Liver (tissue), 9 donors: ENCODE data around the gene KRCC1. TPM values are rescaled to one million over a fixed set of nuclear protein-coding genes. Genes with fewer than 3 reads are reported as not detected.

Source experiments
- DNase-seq: peaks from one replicate; pipeline ENCODE4 v3.0.0-alpha.2; 2017; ENCODE audit warnings: low spot score
- H3K27ac ChIP-seq, 2 donors: one replicate each; pipeline ENCODE4 v1.7.0; 2013; ENCODE audit warnings: inconsistent platforms in 2 of 2, low read length in 2 of 2, control low read depth in 1 of 2, low read depth in 1 of 2, mild to moderate bottlenecking in 1 of 2
- H3K27me3 ChIP-seq, 4 donors: one replicate each; pipeline versions ENCODE4 v1.6.1 to v1.7.0; 2013; ENCODE audit warnings: low read length in 3 of 4, inconsistent platforms in 1 of 4, mild to moderate bottlenecking in 1 of 4, moderate library complexity in 1 of 4; ENCODE audit not compliant: control insufficient read depth in 4 of 4, insufficient read depth in 4 of 4
- H3K36me3 ChIP-seq, 4 donors: one replicate each; pipeline versions ENCODE4 v1.6.1 to v1.7.0; 2013; ENCODE audit warnings: low read length in 3 of 4, mild to moderate bottlenecking in 3 of 4, low read depth in 1 of 4, moderate library complexity in 1 of 4; ENCODE audit not compliant: control insufficient read depth in 4 of 4, insufficient read depth in 3 of 4
- H3K4me1 ChIP-seq, 4 donors: one replicate each; pipeline versions ENCODE4 v1.6.1 to v1.7.0; 2013; ENCODE audit warnings: low read length in 3 of 4, mild to moderate bottlenecking in 3 of 4, moderate library complexity in 1 of 4; ENCODE audit not compliant: control insufficient read depth in 4 of 4, insufficient read depth in 4 of 4
- H3K4me3 ChIP-seq, 3 donors: one replicate each; pipeline versions ENCODE4 v1.6.1 to v1.7.0; 2013; ENCODE audit warnings: low read length in 3 of 3, control low read depth in 1 of 3, low read depth in 1 of 3, mild to moderate bottlenecking in 1 of 3
- H3K9ac ChIP-seq, 2 donors: one replicate each; pipeline ENCODE4 v1.7.0; 2013; ENCODE audit warnings: low read length in 2 of 2, mild to moderate bottlenecking in 2 of 2, moderate library complexity in 2 of 2, control low read depth in 1 of 2, low read depth in 1 of 2
- H3K9me3 ChIP-seq, 4 donors: one replicate each; pipeline versions ENCODE4 v1.6.1 to v1.7.0; 2013; ENCODE audit warnings: low read length in 3 of 4; ENCODE audit not compliant: control insufficient read depth in 4 of 4
- EGR1 ChIP-seq, 2 donors: IDR thresholded peaks; 2 replicates each; pipeline ENCODE4 v1.6.1; 2016 to 2018; ENCODE audit warnings: antibody characterized with exemption in 2 of 2, low read depth in 2 of 2
- FOXA1 ChIP-seq: IDR thresholded peaks from 2 replicates; pipeline ENCODE4 v1.6.1; 2016; ENCODE audit warnings: antibody characterized with exemption
- FOXA2 ChIP-seq: IDR thresholded peaks from 2 replicates; pipeline ENCODE4 v1.6.1; 2016; ENCODE audit warnings: antibody characterized with exemption
- GABPA ChIP-seq, 2 donors: IDR thresholded peaks in 1 of 2; conservative IDR thresholded peaks in 1 of 2; 2 replicates each; pipeline ENCODE4 v1.6.1; 2016; ENCODE audit warnings: antibody characterized with exemption in 2 of 2, mild to moderate bottlenecking in 1 of 2, moderate library complexity in 1 of 2
- HNF4A ChIP-seq, 2 donors: conservative IDR thresholded peaks; 2 replicates each; pipeline ENCODE4 v1.6.1; 2016; ENCODE audit warnings: antibody characterized with exemption in 2 of 2, mild to moderate bottlenecking in 2 of 2
- HNF4G ChIP-seq: IDR thresholded peaks from 2 replicates; pipeline ENCODE4 v1.6.1; 2016; ENCODE audit warnings: antibody characterized with exemption
- JUND ChIP-seq, 2 donors: IDR thresholded peaks; 2 replicates each; pipeline ENCODE4 v1.6.1; 2016; ENCODE audit warnings: antibody characterized with exemption in 2 of 2
- NR2F2 ChIP-seq: IDR thresholded peaks from 2 replicates; pipeline ENCODE4 v1.6.1; 2016; ENCODE audit warnings: antibody characterized with exemption
- RAD21 ChIP-seq, 2 donors: IDR thresholded peaks; 2 replicates each; pipeline ENCODE4 v1.6.1; 2016; ENCODE audit warnings: antibody characterized with exemption in 2 of 2, mild to moderate bottlenecking in 2 of 2
- RXRA ChIP-seq, 2 donors: IDR thresholded peaks; 2 replicates each; pipeline ENCODE4 v1.6.1; 2017 to 2018; ENCODE audit warnings: antibody characterized with exemption in 2 of 2, mild to moderate bottlenecking in 1 of 2
- SP1 ChIP-seq: IDR thresholded peaks from 2 replicates; pipeline ENCODE4 v1.6.1; 2018; ENCODE audit warnings: antibody characterized with exemption, mild to moderate bottlenecking
- TAF1 ChIP-seq: conservative IDR thresholded peaks from 2 replicates; pipeline ENCODE4 v1.6.1; 2016; ENCODE audit warnings: antibody characterized with exemption, mild to moderate bottlenecking
- YY1 ChIP-seq: IDR thresholded peaks from 2 replicates; pipeline ENCODE4 v1.6.1; 2016; ENCODE audit warnings: antibody characterized with exemption, mild to moderate bottlenecking
- WGBS: extraction: QIAGEN DNeasy Blood & Tissue Kit; methylation state at CpG from one replicate; pipeline ENCODE4 v1.1.7; 2013; 5-methylcytosine and 5-hydroxymethylcytosine counted together
- polyA plus RNA-seq, 2 donors: library from polyadenylated mRNA; stranded (reverse) in 1 of 2; unstranded in 1 of 2; fragments of 200-250 nt in 1 of 2; fragments of >200 nt in 1 of 2; fragmentation: Nextera tagmentation in 1 of 2; extraction: Ambion mirVana in 1 of 2; gene quantifications; one replicate each; pipeline versions ENCODE4 v1.2.1 to v1.2.3, GENCODE V29; 2013 to 2015
- total RNA-seq, 2 donors: library from RNA; depleted of rRNA; stranded (reverse); fragments of >200 nt; gene quantifications; one replicate each; pipeline ENCODE4 v1.2.3, GENCODE V29; 2014
- TF ChIP-seq, protein P1 (sequence below): IDR thresholded peaks from 2 replicates; pipeline ENCODE4 v1.6.1; 2016; ENCODE audit warnings: antibody characterized with exemption
- TF ChIP-seq, protein P2 (sequence below): IDR thresholded peaks from 2 replicates; pipeline ENCODE4 v1.6.1; 2016; ENCODE audit warnings: antibody characterized with exemption
- TF ChIP-seq, protein P3 (sequence below): IDR thresholded peaks from 2 replicates; pipeline ENCODE4 v1.6.1; 2016; ENCODE audit warnings: antibody characterized with exemption
- TF ChIP-seq, protein P4 (sequence below): fragments of 150-350 bp; IDR thresholded peaks from 2 replicates; pipeline ENCODE4 v1.5.1; 2017; ENCODE audit warnings: improper control_type of control experiment, low read depth, low read length; ENCODE audit not compliant: missing input control
- TF ChIP-seq, protein P5 (sequence below): IDR thresholded peaks from 2 replicates; pipeline ENCODE4 v1.6.1; 2016; ENCODE audit warnings: antibody characterized with exemption, mild to moderate bottlenecking
- donor health status: healthy.
- donor health status: healthy.
- donor health status: healthy.
- donor health status: healthy.
- donor health status: healthy.

Gene KRCC1
- total and polyA plus RNA-seq, 4 donors = 7.0 to 14.8 (median 11.5) TPM

DNA sequence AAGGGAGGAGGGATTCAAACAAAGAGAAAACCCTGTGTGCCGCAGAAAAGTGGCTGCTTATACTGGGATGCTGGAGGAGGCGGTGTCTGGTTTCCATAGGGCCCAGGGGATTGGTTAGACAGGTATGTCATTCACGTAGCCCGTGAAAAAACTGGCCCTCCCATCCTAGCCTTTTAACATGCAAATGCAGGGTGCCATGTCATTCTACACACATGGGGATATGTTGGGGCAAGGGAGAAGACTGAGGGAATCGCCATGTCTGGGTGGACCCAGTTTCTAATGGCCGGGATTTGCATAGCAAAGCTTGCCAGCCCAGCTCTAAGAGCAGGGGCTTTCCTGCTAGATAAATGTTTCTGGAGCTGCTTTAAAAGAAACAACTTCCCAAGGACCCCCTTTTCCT, 31.1 kb downstream of the KRCC1 start:
- Histone ChIP-seq H3K9me3 (no peaks in the 10 kb centered on the region), H3K4me1 (no peaks in the 10 kb centered on the region), H3K4me3 (no peak overlapping the region), H3K27me3 (no peaks in the 10 kb centered on the region), H3K27ac (no peak overlapping the region), H3K9ac (no peak overlapping the region), H3K36me3 (peaks cover 2 to 13% (median 6%) of the 10 kb centered on the region in 4 donors)
- no peak for DNase-seq
- 85% methylated on average over 6 of the region's 6 CpGs for WGBS
- TF ChIP-seq HNF4G (no peak), FOXA1 (no peak), JUND (IDR thresholded peaks at IDR 0.05) (no peak), HNF4A (conservative IDR thresholded peaks at IDR 0.05) (no peak), FOXA2 (no peak), YY1 (no peak), SP1 (no peak), RXRA (IDR thresholded peaks at IDR 0.05) (no peak), NR2F2 (no peak), GABPA (IDR thresholded peaks at IDR 0.05 in 1 of 2, conservative IDR thresholded peaks at IDR 0.05 in 1 of 2) (no peak)
- TF ChIP-seq, protein P1, sequence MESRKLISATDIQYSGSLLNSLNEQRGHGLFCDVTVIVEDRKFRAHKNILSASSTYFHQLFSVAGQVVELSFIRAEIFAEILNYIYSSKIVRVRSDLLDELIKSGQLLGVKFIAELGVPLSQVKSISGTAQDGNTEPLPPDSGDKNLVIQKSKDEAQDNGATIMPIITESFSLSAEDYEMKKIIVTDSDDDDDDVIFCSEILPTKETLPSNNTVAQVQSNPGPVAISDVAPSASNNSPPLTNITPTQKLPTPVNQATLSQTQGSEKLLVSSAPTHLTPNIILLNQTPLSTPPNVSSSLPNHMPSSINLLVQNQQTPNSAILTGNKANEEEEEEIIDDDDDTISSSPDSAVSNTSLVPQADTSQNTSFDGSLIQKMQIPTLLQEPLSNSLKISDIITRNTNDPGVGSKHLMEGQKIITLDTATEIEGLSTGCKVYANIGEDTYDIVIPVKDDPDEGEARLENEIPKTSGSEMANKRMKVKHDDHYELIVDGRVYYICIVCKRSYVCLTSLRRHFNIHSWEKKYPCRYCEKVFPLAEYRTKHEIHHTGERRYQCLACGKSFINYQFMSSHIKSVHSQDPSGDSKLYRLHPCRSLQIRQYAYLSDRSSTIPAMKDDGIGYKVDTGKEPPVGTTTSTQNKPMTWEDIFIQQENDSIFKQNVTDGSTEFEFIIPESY = no peak
- TF ChIP-seq, protein P2, sequence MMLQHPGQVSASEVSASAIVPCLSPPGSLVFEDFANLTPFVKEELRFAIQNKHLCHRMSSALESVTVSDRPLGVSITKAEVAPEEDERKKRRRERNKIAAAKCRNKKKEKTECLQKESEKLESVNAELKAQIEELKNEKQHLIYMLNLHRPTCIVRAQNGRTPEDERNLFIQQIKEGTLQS = no peak

DNA sequence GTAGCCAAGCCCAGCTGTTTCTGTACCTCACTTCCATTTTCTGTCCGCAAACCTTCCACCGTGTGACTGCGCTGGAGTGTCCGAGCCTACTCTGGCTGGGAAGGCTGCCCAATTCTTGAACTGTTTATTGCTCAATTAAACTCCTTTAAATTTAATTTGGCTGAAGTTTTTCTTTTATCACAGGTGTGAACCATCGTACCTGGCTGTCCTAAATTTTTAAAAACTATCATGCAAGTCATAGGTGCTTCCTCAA, 33.0 kb downstream of the KRCC1 start:
- Histone ChIP-seq H3K9me3 (no peaks in the 10 kb centered on the region), H3K9ac (no peak overlapping the region), H3K36me3 (peaks cover 0 to 2% (median 0%) of the 10 kb centered on the region in 4 donors), H3K27ac (no peak overlapping the region), H3K27me3 (no peaks in the 10 kb centered on the region), H3K4me1 (peaks cover 0 to 8% (median 2%) of the 10 kb centered on the region in 4 donors), H3K4me3 (no peak overlapping the region)
- DNase-seq = no peak
- TF ChIP-seq TAF1 (no peak), GABPA (IDR thresholded peaks at IDR 0.05 in 1 of 2, conservative IDR thresholded peaks at IDR 0.05 in 1 of 2) (no peak), NR2F2 (no peak), HNF4A (conservative IDR thresholded peaks at IDR 0.05) (no peak), FOXA2 (no peak), EGR1 (IDR thresholded peaks at IDR 0.05; ENCODE audit: low read depth in 2 of 2) (no peak), FOXA1 (no peak), SP1 (no peak), JUND (IDR thresholded peaks at IDR 0.05) (no peak), YY1 (no peak), RXRA (IDR thresholded peaks at IDR 0.05) (no peak), HNF4G (no peak), RAD21 (IDR thresholded peaks at IDR 0.05) (no peak)
- TF ChIP-seq, protein P3, sequence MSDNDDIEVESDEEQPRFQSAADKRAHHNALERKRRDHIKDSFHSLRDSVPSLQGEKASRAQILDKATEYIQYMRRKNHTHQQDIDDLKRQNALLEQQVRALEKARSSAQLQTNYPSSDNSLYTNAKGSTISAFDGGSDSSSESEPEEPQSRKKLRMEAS = no peak
- TF ChIP-seq, protein P1 = no peak
- TF ChIP-seq, protein P4, sequence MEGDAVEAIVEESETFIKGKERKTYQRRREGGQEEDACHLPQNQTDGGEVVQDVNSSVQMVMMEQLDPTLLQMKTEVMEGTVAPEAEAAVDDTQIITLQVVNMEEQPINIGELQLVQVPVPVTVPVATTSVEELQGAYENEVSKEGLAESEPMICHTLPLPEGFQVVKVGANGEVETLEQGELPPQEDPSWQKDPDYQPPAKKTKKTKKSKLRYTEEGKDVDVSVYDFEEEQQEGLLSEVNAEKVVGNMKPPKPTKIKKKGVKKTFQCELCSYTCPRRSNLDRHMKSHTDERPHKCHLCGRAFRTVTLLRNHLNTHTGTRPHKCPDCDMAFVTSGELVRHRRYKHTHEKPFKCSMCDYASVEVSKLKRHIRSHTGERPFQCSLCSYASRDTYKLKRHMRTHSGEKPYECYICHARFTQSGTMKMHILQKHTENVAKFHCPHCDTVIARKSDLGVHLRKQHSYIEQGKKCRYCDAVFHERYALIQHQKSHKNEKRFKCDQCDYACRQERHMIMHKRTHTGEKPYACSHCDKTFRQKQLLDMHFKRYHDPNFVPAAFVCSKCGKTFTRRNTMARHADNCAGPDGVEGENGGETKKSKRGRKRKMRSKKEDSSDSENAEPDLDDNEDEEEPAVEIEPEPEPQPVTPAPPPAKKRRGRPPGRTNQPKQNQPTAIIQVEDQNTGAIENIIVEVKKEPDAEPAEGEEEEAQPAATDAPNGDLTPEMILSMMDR = no peak
- TF ChIP-seq, protein P5, sequence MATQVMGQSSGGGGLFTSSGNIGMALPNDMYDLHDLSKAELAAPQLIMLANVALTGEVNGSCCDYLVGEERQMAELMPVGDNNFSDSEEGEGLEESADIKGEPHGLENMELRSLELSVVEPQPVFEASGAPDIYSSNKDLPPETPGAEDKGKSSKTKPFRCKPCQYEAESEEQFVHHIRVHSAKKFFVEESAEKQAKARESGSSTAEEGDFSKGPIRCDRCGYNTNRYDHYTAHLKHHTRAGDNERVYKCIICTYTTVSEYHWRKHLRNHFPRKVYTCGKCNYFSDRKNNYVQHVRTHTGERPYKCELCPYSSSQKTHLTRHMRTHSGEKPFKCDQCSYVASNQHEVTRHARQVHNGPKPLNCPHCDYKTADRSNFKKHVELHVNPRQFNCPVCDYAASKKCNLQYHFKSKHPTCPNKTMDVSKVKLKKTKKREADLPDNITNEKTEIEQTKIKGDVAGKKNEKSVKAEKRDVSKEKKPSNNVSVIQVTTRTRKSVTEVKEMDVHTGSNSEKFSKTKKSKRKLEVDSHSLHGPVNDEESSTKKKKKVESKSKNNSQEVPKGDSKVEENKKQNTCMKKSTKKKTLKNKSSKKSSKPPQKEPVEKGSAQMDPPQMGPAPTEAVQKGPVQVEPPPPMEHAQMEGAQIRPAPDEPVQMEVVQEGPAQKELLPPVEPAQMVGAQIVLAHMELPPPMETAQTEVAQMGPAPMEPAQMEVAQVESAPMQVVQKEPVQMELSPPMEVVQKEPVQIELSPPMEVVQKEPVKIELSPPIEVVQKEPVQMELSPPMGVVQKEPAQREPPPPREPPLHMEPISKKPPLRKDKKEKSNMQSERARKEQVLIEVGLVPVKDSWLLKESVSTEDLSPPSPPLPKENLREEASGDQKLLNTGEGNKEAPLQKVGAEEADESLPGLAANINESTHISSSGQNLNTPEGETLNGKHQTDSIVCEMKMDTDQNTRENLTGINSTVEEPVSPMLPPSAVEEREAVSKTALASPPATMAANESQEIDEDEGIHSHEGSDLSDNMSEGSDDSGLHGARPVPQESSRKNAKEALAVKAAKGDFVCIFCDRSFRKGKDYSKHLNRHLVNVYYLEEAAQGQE = no peak
- TF ChIP-seq, protein P2 = no peak
- 81% methylated on average over 5 of the region's 5 CpGs for WGBS
